Lower leg skin (tissue), 4 donors: Measurements from ENCODE around the gene ARNT2. TPM values are rescaled to one million over a fixed set of nuclear protein-coding genes. Genes with fewer than 3 reads are reported as not detected.

Experiments used
- DNase-seq, 2 donors: peaks; one replicate each; pipeline ENCODE4 v3.0.0-alpha.2; 2019; ENCODE audit warnings: low spot score in 2 of 2
- H3K4me3 ChIP-seq: fragments of 200-600 bp; sonication (generic); 2 replicates; pipeline ENCODE4 v1.5.1; 2017; ENCODE audit warnings: mild to moderate bottlenecking, low read depth; ENCODE audit not compliant: poor library complexity, severe bottlenecking
- CTCF ChIP-seq, 3 donors: fragments of 450-650 bp; IDR thresholded peaks; one replicate each; pipeline ENCODE4 v1.5.1; 2016; ENCODE audit warnings: antibody characterized with exemption in 3 of 3, mild to moderate bottlenecking in 3 of 3, moderate library complexity in 2 of 3
- POLR2A ChIP-seq, 2 donors: fragments of 450-650 bp; IDR thresholded peaks; one replicate each; pipeline ENCODE4 v1.6.1; 2016 to 2017; ENCODE audit warnings: antibody characterized with exemption in 2 of 2, mild to moderate bottlenecking in 1 of 2, moderate library complexity in 1 of 2
- WGBS, 2 donors: methylation state at CpG; one replicate each; pipeline ENCODE4 v1.1.5; 2018; 5-methylcytosine and 5-hydroxymethylcytosine counted together
- intact Hi-C: fragments of 100-400 bp; cut with DNase I; formaldehyde crosslinking; loops from one replicate; pipeline ENCODE4 v1.15.0; 2023; ENCODE audit warnings: low total_unique reads
- total RNA-seq, 4 donors: library from RNA; depleted of rRNA; stranded (reverse); fragments of >200 nt; gene quantifications; one replicate each; pipeline ENCODE4 v1.1.0, GENCODE V29; 2016

The ARNT2 gene
- total RNA-seq, 4 donors from 2014 or later: 1.7 to 8.7 (median 3.0) TPM

GRCh38 chr15:80471881-80472280 is 67.7 kb downstream of the ARNT2 start:
- H3K4me3 ChIP-seq: no peak overlapping the region
- 89 to 93% methylated on average over 3 of the region's 3 CpGs for WGBS, 2 donors
- intact Hi-C loops: no loop called here
- no peak for TF ChIP-seq CTCF (IDR thresholded peaks at IDR 0.05)
- TF ChIP-seq POLR2A (IDR thresholded peaks at IDR 0.05): no peak
- DNase-seq: no peak

- DNase-seq: no peak
- intact Hi-C loops: no loop called here
- WGBS, 2 donors: 69 to 78% methylated on average over 8 of the region's 8 CpGs
- TF ChIP-seq CTCF (IDR thresholded peaks at IDR 0.05) (no peak), POLR2A (IDR thresholded peaks at IDR 0.05) (no peak)
- no peak overlapping the region for H3K4me3 ChIP-seq
Measured at GRCh38 chr15:80473286-80474223, 69.4 kb downstream of the ARNT2 start.

GRCh38 chr15:80474224-80475215 is 70.3 kb downstream of the ARNT2 start:
- no peak overlapping the region for H3K4me3 ChIP-seq
- no peak for DNase-seq
- WGBS, 2 donors: 69 to 78% methylated on average over 9 of the region's 9 CpGs
- intact Hi-C loops: no loop called here
- TF ChIP-seq CTCF (IDR thresholded peaks at IDR 0.05) (no peak), POLR2A (IDR thresholded peaks at IDR 0.05) (no peak)

- TF ChIP-seq POLR2A (IDR thresholded peaks at IDR 0.05): no peak
- no peak for TF ChIP-seq CTCF (IDR thresholded peaks at IDR 0.05)
- H3K4me3 ChIP-seq: no peak overlapping the region
- DNase-seq: no peak
- intact Hi-C loops: no loop called here
- 93 to 94% methylated on average over 2 of the region's 2 CpGs for WGBS, 2 donors
Measured at GRCh38 chr15:80475572-80475971, 71.4 kb downstream of the ARNT2 start.

- intact Hi-C loops: no loop called here
- TF ChIP-seq CTCF (IDR thresholded peaks at IDR 0.05) (no peak), POLR2A (IDR thresholded peaks at IDR 0.05) (no peak)
Measured at GRCh38 chr15:80476036-80476435, 71.9 kb downstream of the ARNT2 start.

More at GRCh38 chr15:80476036-80476435, 71.9 kb downstream of the ARNT2 start:
- WGBS, 2 donors: 94 to 97% methylated on average over 6 of the region's 6 CpGs
- DNase-seq: no peak
- no peak overlapping the region for H3K4me3 ChIP-seq
